ENCODE data around the gene RTBDN. TPM values are rescaled to one million over a fixed set of nuclear protein-coding genes. Genes with fewer than 3 reads are reported as not detected.
"Not testable (repeated sequence)": the region's sequence is repeated elsewhere in the genome, so short reads cannot be mapped to it uniquely, and the experiment has no call there.

Gene RTBDN
- total RNA-seq, 1 donor from 2014 or later = not detected

GRCh38 chr19:12800923-12801465 lies 33.4 kb downstream of the RTBDN start:
- no peak for DNase-seq (ENCODE audit: low read depth, low spot score)
- peaks cover 25% of the 10 kb centered on the region for H3K4me1 Mint-ChIP-seq
- no peaks in the 10 kb centered on the region for H3K9me3 Mint-ChIP-seq
- H3K4me3 Mint-ChIP-seq = peak overlapping the region; percentile 94
- peak overlapping the region; percentile 81 for H3K27ac Mint-ChIP-seq (ENCODE audit: unreplicated experiment)
- no peaks in the 10 kb centered on the region for H3K36me3 Mint-ChIP-seq (ENCODE audit: low read depth)
- H3K27me3 Mint-ChIP-seq (ENCODE audit: low read depth) = peaks cover 3% of the 10 kb centered on the region
- TF ChIP-seq CTCF (conservative IDR thresholded peaks at IDR 0.05) = no peak

GRCh38 chr19:12800466-12800770 lies 34.0 kb downstream of the RTBDN start:
- Mint-ChIP-seq H3K4me3 (peak overlapping the region; percentile 94), H3K27ac (ENCODE audit: unreplicated experiment) (no peak overlapping the region), H3K27me3 (ENCODE audit: low read depth) (peaks cover 3% of the 10 kb centered on the region), H3K9me3 (no peaks in the 10 kb centered on the region), H3K36me3 (ENCODE audit: low read depth) (no peaks in the 10 kb centered on the region), H3K4me1 (peaks cover 28% of the 10 kb centered on the region)
- no peak for DNase-seq (ENCODE audit: low read depth, low spot score)
- no peak for TF ChIP-seq CTCF (conservative IDR thresholded peaks at IDR 0.05)

- Mint-ChIP-seq H3K27me3 (ENCODE audit: low read depth) (peaks cover 3% of the 10 kb centered on the region), H3K36me3 (ENCODE audit: low read depth) (no peaks in the 10 kb centered on the region), H3K27ac (ENCODE audit: unreplicated experiment) (no peak overlapping the region), H3K4me3 (peak overlapping the region; percentile 94), H3K9me3 (no peaks in the 10 kb centered on the region), H3K4me1 (peaks cover 28% of the 10 kb centered on the region)
- no peak for TF ChIP-seq CTCF (conservative IDR thresholded peaks at IDR 0.05)
- no peak for DNase-seq (ENCODE audit: low read depth, low spot score)
These were observed 34.5 kb downstream of the RTBDN start for GRCh38 chr19:12799742-12800465.

GRCh38 chr19:12797607-12798006 lies 36.8 kb downstream of the RTBDN start:
- H3K9me3 Mint-ChIP-seq; H3K27ac Mint-ChIP-seq (ENCODE audit: unreplicated experiment); H3K27me3 Mint-ChIP-seq (ENCODE audit: low read depth); DNase-seq (ENCODE audit: low read depth, low spot score); H3K36me3 Mint-ChIP-seq (ENCODE audit: low read depth): not testable (repeated sequence)
- peaks cover 38% of the 10 kb centered on the region for H3K4me1 Mint-ChIP-seq
- peak overlapping the region; percentile 92 for H3K4me3 Mint-ChIP-seq

GRCh38 chr19:12797141-12797587 lies 37.2 kb downstream of the RTBDN start:
- H3K36me3 Mint-ChIP-seq (ENCODE audit: low read depth) = no peaks in the 10 kb centered on the region
- DNase-seq (ENCODE audit: low read depth, low spot score) = no peak
- peaks cover 34% of the 10 kb centered on the region for H3K4me1 Mint-ChIP-seq
- TF ChIP-seq CTCF (conservative IDR thresholded peaks at IDR 0.05) = no peak
- no peak overlapping the region for H3K27ac Mint-ChIP-seq (ENCODE audit: unreplicated experiment)
- peaks cover 7% of the 10 kb centered on the region for H3K27me3 Mint-ChIP-seq (ENCODE audit: low read depth)
- no peaks in the 10 kb centered on the region for H3K9me3 Mint-ChIP-seq
- H3K4me3 Mint-ChIP-seq = peak overlapping the region; percentile 92

Data from neural crest cell (in vitro differentiated cells).